ENCODE data around the gene PTBP1.

The PTBP1 gene

GRCh38 chr19:772730-773436 is 24.4 kb upstream of the PTBP1 start:
- no peak for DNase-seq

- DNase-seq, result no peak
Measured at GRCh38 chr19:776549-776948, 20.7 kb upstream of the PTBP1 start.

- DNase-seq, result no peak
Measured at GRCh38 chr19:778910-779653, 18.2 kb upstream of the PTBP1 start.

- DNase-seq, result no peak
Measured at GRCh38 chr19:780935-781334, 16.3 kb upstream of the PTBP1 start.

GRCh38 chr19:781800-782184 is 15.5 kb upstream of the PTBP1 start:
- no peak for DNase-seq

GRCh38 chr19:782185-782877 is 14.9 kb upstream of the PTBP1 start:
- no peak for DNase-seq

GRCh38 chr19:782878-783668 is 14.2 kb upstream of the PTBP1 start:
- no peak for DNase-seq

GRCh38 chr19:784541-784940 is 12.7 kb upstream of the PTBP1 start:
- no peak for DNase-seq

- DNase-seq, result no peak
Measured at GRCh38 chr19:787536-787935, 9.7 kb upstream of the PTBP1 start.

GRCh38 chr19:788686-788982 is 8.6 kb upstream of the PTBP1 start:
- no peak for DNase-seq

GRCh38 chr19:788983-789700 is 8.1 kb upstream of the PTBP1 start:
- no peak for DNase-seq

- no peak for DNase-seq
Measured at GRCh38 chr19:789701-790060, 7.6 kb upstream of the PTBP1 start.

GRCh38 chr19:791007-791566 is 6.2 kb upstream of the PTBP1 start:
- DNase-seq, result no peak

GRCh38 chr19:791567-792305 is 5.5 kb upstream of the PTBP1 start:
- no peak for DNase-seq

- no peak for DNase-seq
Measured at GRCh38 chr19:792306-792885, 4.9 kb upstream of the PTBP1 start.

- no peak for DNase-seq
Measured at GRCh38 chr19:793806-794205, 3.4 kb upstream of the PTBP1 start.

GRCh38 chr19:795073-795611 is 2.1 kb upstream of the PTBP1 start:
- DNase-seq, result no peak

GRCh38 chr19:795691-796581 is 1.3 kb upstream of the PTBP1 start:
- no peak for DNase-seq

- peak; percentile 87 for DNase-seq
Measured at GRCh38 chr19:797528-798414, 519 bp downstream of the PTBP1 start.
